BJ (cell line): ENCODE measurements around the gene FGF2. TPM values are rescaled to one million over a fixed set of nuclear protein-coding genes. Genes with fewer than 3 reads are reported as not detected.

Experiments used
- CTCF ChIA-PET: fragments of 350-600 bp; formaldehyde crosslinking; extraction: SDS; loops from one replicate; lab custom pipeline; 2021; ENCODE audit warnings: antibody characterized with exemption, inconsistent platforms; lab: Yijun Ruan, JAX
- POLR2A ChIA-PET: fragments of 300-600 bp; sonication (Branson Sonifier 250); formaldehyde crosslinking; extraction: SDS; loops from one replicate; lab custom pipeline; 2021; ENCODE audit warnings: antibody characterized with exemption; lab: Charles Lee
- DNase-seq: peaks from one replicate; pipeline ENCODE4 v3.0.0-alpha.2; 2011; ENCODE audit warnings: low read depth
- H3K27me3 ChIP-seq: 2 replicates; pipeline ENCODE4 v1.6.0; 2011; ENCODE audit warnings: low read length; ENCODE audit not compliant: control insufficient read depth, insufficient read depth
- H3K36me3 ChIP-seq: 2 replicates; pipeline ENCODE4 v1.5.1; 2011; ENCODE audit warnings: low read length; ENCODE audit not compliant: control insufficient read depth, insufficient read depth
- H3K4me3 ChIP-seq: 2 replicates; pipeline ENCODE4 v1.5.1; 2011; ENCODE audit warnings: low read depth, mild to moderate bottlenecking, control low read depth, low read length
- CTCF ChIP-seq: IDR thresholded peaks from 2 replicates; pipeline ENCODE4 v1.5.1; 2011; ENCODE audit warnings: low read depth, mild to moderate bottlenecking, control low read depth, inconsistent platforms, low read length, moderate library complexity; ENCODE audit not compliant: insufficient read depth
- polyA plus RNA-seq: library from polyadenylated mRNA; depleted of rRNA; stranded (reverse); fragments of >200 nt; gene quantifications from 2 replicates; pipeline ENCODE4 v1.2.3, GENCODE V29; 2011

FGF2 gene
- polyA plus RNA-seq, 1 experiment = 72.7 TPM

DNA sequence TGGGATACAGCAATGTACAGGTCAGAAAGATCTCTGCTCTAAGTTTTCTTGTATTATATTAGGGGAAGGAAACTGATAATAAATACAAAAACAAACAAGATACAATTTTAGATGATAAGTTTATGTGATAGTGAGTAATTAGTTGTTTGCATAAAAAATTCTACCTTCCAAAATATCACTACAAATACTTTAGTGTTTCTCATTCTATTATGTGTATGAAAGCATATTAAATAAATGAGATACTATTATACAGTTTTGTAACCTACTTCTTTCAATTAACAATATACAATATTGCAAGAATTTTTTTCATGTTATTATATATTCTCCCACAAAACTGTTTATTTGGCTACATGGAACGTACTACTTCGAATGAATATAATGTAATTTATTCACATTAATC is 4.2 kb upstream of the FGF2 start:
- DNase-seq = no peak
- TF ChIP-seq CTCF = no peak
- ChIA-PET POLR2A (no interaction called here), CTCF (no interaction called here)
- no peaks in the 10 kb centered on the region for H3K36me3 ChIP-seq
- no peaks in the 10 kb centered on the region for H3K27me3 ChIP-seq
- H3K4me3 ChIP-seq = no peak overlapping the region

GRCh38 chr4:122823476-122823875 is 3.2 kb upstream of the FGF2 start:
- ChIA-PET CTCF (no interaction called here), POLR2A (no interaction called here)
- Histone ChIP-seq H3K36me3 (no peaks in the 10 kb centered on the region), H3K4me3 (no peak overlapping the region), H3K27me3 (no peaks in the 10 kb centered on the region)
- no peak for TF ChIP-seq CTCF
- no peak for DNase-seq

GRCh38 chr4:122824616-122825015 is 2.0 kb upstream of the FGF2 start:
- H3K4me3 ChIP-seq = no peak overlapping the region
- TF ChIP-seq CTCF = no peak
- no peaks in the 10 kb centered on the region for H3K27me3 ChIP-seq
- ChIA-PET POLR2A (no interaction called here), CTCF (no interaction called here)
- DNase-seq = no peak
- H3K36me3 ChIP-seq = no peaks in the 10 kb centered on the region

DNA sequence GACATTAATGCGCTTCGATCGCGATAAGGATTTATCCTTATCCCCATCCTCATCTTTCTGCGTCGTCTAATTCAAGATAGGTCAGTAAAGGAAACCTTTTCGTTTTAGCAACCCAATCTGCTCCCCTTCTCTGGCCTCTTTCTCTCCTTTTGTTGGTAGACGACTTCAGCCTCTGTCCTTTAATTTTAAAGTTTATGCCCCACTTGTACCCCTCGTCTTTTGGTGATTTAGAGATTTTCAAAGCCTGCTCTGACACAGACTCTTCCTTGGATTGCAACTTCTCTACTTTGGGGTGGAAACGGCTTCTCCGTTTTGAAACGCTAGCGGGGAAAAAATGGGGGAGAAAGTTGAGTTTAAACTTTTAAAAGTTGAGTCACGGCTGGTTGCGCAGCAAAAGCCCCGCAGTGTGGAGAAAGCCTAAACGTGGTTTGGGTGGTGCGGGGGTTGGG is 528 bp upstream of the FGF2 start:
- H3K4me3 ChIP-seq = peak overlapping the region; percentile 94
- H3K27me3 ChIP-seq = no peaks in the 10 kb centered on the region
- DNase-seq = no peak
- POLR2A ChIA-PET = no interaction called here
- TF ChIP-seq CTCF = no peak
- no peaks in the 10 kb centered on the region for H3K36me3 ChIP-seq
- CTCF ChIA-PET = no interaction called here

DNA sequence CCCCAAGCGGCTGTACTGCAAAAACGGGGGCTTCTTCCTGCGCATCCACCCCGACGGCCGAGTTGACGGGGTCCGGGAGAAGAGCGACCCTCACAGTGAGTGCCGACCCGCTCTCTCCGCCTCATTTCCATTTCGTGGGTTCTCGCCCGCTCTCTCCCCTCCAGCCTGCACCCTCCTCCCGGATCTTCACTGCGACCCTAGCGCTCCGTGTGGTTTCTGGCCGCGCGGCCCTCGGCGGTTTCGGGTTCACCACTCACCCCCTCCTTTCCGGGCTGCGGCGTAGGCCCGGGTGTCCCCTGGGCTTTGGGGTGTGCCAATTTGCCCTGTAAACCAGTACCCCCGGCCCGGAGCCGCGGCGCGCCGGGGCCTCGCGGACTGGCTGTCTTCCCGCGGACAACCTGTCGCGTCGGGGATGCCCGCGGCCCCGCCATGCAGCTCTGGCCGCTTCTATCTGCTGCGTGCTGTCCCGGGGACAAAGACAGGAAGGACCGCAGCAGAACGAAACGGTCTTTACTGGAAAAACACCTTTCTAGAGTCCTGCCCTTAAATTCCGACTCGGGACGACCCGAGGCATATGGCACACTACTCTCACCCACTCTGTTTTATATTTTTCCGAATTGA is 737 bp downstream of the FGF2 start:
- POLR2A ChIA-PET = interaction anchor here (0.5 to 1.1 kb wide), 2 partner anchors 33 to 63 kb away, joined by 3 to 14 read pairs; no protein-coding TSS in a partner anchor
- H3K36me3 ChIP-seq = no peaks in the 10 kb centered on the region
- no peak for DNase-seq
- no peaks in the 10 kb centered on the region for H3K27me3 ChIP-seq
- CTCF ChIA-PET = interaction anchor here (0.9 to 2.0 kb wide), 3 partner anchors 22 to 84 kb away, joined by 3 to 6 read pairs (median 3); no protein-coding TSS in a partner anchor
- TF ChIP-seq CTCF = peak; percentile 22; the same call in 1 of the 2 replicates
- H3K4me3 ChIP-seq = peak overlapping the region; percentile 94
